HepG2 (cell line): ENCODE results near the gene BCL2A1. TPM values are rescaled to one million over a fixed set of nuclear protein-coding genes. Genes with fewer than 3 reads are reported as not detected.

Source experiments
- CEBPB ChIP-seq: IDR thresholded peaks from 2 replicates; pipeline ENCODE4 v1.6.1; 2011; ENCODE audit warnings: low read depth, low read length, improper control_type of control experiment, borderline replicate concordance
- E2F5 ChIP-seq: sonication (generic); formaldehyde crosslinking; conservative IDR thresholded peaks from 2 replicates; pipeline ENCODE4 v1.4.0; 2020; ENCODE audit warnings: missing genetic modification reagents
- ETV5 ChIP-seq: IDR thresholded peaks from 2 replicates; pipeline ENCODE4 v1.6.1; 2018; ENCODE audit warnings: missing biosample characterization, missing genetic modification reagents, inconsistent platforms, borderline replicate concordance
- HNF4G ChIP-seq, 2 experiments: sonication (generic) in 1 of 2; formaldehyde crosslinking in 1 of 2; IDR thresholded peaks; 2 replicates each; pipeline versions ENCODE4 v1.4.0 to v1.6.1; 2011 to 2020; ENCODE audit warnings: borderline replicate concordance in 2 of 2, low read depth in 2 of 2, mild to moderate bottlenecking in 2 of 2, low read length in 1 of 2, missing genetic modification reagents in 1 of 2, moderate library complexity in 1 of 2
- MXD4 ChIP-seq: IDR thresholded peaks from 2 replicates; pipeline ENCODE4 v1.6.1; 2016; ENCODE audit warnings: mild to moderate bottlenecking, missing biosample characterization, missing genetic modification reagents
- NFIB ChIP-seq: sonication (generic); formaldehyde crosslinking; IDR thresholded peaks from 2 replicates; pipeline ENCODE4 v1.9.0; 2021; ENCODE audit warnings: missing genetic modification reagents, mild to moderate bottlenecking, borderline replicate concordance
- PLRG1 ChIP-seq: fragments of 450-650 bp; conservative IDR thresholded peaks from 2 replicates; pipeline ENCODE4 v1.6.1; 2016
- RARG ChIP-seq: sonication (generic); formaldehyde crosslinking; IDR thresholded peaks from 2 replicates; pipeline ENCODE4 v1.4.0; 2020; ENCODE audit warnings: low read depth, mild to moderate bottlenecking, missing genetic modification reagents
- SOX5 ChIP-seq: IDR thresholded peaks from 2 replicates; pipeline ENCODE4 v1.6.1; 2016; ENCODE audit warnings: borderline replicate concordance
- SRF ChIP-seq: IDR thresholded peaks from 2 replicates; pipeline ENCODE4 v1.6.1; 2011; ENCODE audit warnings: mild to moderate bottlenecking, low read depth, low read length, moderate library complexity
- TP53 ChIP-seq: sonication (generic); formaldehyde crosslinking; conservative IDR thresholded peaks from 2 replicates; pipeline ENCODE4 v1.4.0; 2020; ENCODE audit warnings: missing genetic modification reagents
- UBTF ChIP-seq: sonication (generic); formaldehyde crosslinking; IDR thresholded peaks from 2 replicates; pipeline ENCODE4 v1.4.0; 2020; ENCODE audit warnings: mild to moderate bottlenecking, missing genetic modification reagents
- ZFYVE20 ChIP-seq: sonication (generic); formaldehyde crosslinking; IDR thresholded peaks from 2 replicates; pipeline ENCODE4 v1.8.0; 2023; ENCODE audit warnings: low read depth, mild to moderate bottlenecking, moderate library complexity, missing genetic modification reagents, borderline replicate concordance
- ZMYM2 ChIP-seq: sonication (generic); formaldehyde crosslinking; IDR thresholded peaks from 2 replicates; pipeline ENCODE4 v1.8.0; 2022; ENCODE audit warnings: mild to moderate bottlenecking, missing genetic modification reagents
- ZNF253 ChIP-seq: sonication (generic); formaldehyde crosslinking; IDR thresholded peaks from 2 replicates; pipeline ENCODE4 v1.8.0; 2022; ENCODE audit warnings: mild to moderate bottlenecking, missing genetic modification reagents, borderline replicate concordance
- ZNF264 ChIP-seq: sonication (generic); formaldehyde crosslinking; IDR thresholded peaks from 2 replicates; pipeline ENCODE4 v1.4.0; 2020; ENCODE audit warnings: missing genetic modification reagents
- ZNF496 ChIP-seq: sonication (generic); formaldehyde crosslinking; IDR thresholded peaks from 2 replicates; pipeline ENCODE4 v1.8.1; 2023; ENCODE audit warnings: mild to moderate bottlenecking, moderate library complexity, missing genetic modification reagents; ENCODE audit not compliant: insufficient replicate concordance
- ZNF577 ChIP-seq: sonication (generic); formaldehyde crosslinking; IDR thresholded peaks from 2 replicates; pipeline ENCODE4 v1.4.0; 2020; ENCODE audit warnings: mild to moderate bottlenecking, low read depth, missing genetic modification reagents, borderline replicate concordance
- ZNF687 ChIP-seq: sonication (generic); formaldehyde crosslinking; IDR thresholded peaks from 2 replicates; pipeline ENCODE4 v1.5.1; 2020; ENCODE audit warnings: mild to moderate bottlenecking, missing genetic modification reagents, moderate library complexity
- ZNF781 ChIP-seq: sonication (generic); formaldehyde crosslinking; IDR thresholded peaks from 2 replicates; pipeline ENCODE4 v1.5.1; 2020; ENCODE audit warnings: borderline replicate concordance, mild to moderate bottlenecking, missing genetic modification reagents; ENCODE audit errors: not compliant biosample characterization
- ZNF841 ChIP-seq: sonication (generic); formaldehyde crosslinking; IDR thresholded peaks from 2 replicates; pipeline ENCODE4 v1.8.1; 2023; ENCODE audit warnings: missing genetic modification reagents, borderline replicate concordance
- polyA plus RNA-seq, 8 experiments: library from polyadenylated mRNA; depleted of rRNA in 3 of 8; stranded (reverse) in 7 of 8; unstranded in 1 of 8; fragments of >200 nt; fragmentation: Illumina TruSeq in 4 of 8; extraction: Trizol in 4 of 8; gene quantifications; 2 replicates each; pipeline versions ENCODE4 v1.2.1 to v1.2.3, GENCODE V29; 2011 to 2016; ENCODE audit warnings: low read depth in 4 of 8, missing spikeins in 1 of 8, mixed read lengths in 1 of 8; ENCODE audit not compliant: insufficient read depth in 1 of 8
- total RNA-seq, 5 experiments: library from RNA; depleted of rRNA; stranded (reverse); fragments of >200 nt; fragmentation: Illumina TruSeq; extraction: Trizol; gene quantifications; 2 replicates each; pipeline ENCODE4 v1.2.3, GENCODE V29; 2016; ENCODE audit warnings: low read depth in 1 of 5

BCL2A1 gene
- total and polyA plus RNA-seq, 2 of the 13 experiments (the other 11 are each of a cell fraction or from before 2014, with no cell fraction given) = 0.08 to 0.31 TPM

GRCh38 chr15:79923515-79924169 is 47.4 kb downstream of the BCL2A1 start (continued):
- TF ChIP-seq ZFYVE20 (CRISPR knock-in tag) = no peak
- TF ChIP-seq SOX5 = peak; percentile 60; the same call in 1 of the 2 replicates
- no peak for TF ChIP-seq RARG (CRISPR knock-in tag)
- peak; percentile 83 for TF ChIP-seq MXD4 (CRISPR knock-in tag)
- no peak for TF ChIP-seq SRF
- TF ChIP-seq E2F5 (CRISPR knock-in tag) = no peak
- peak; percentile 89 for TF ChIP-seq ZNF687
- no peak for TF ChIP-seq ZNF841 (CRISPR knock-in tag)
- TF ChIP-seq HNF4G (IDR thresholded peaks at IDR 0.05; ENCODE audit: borderline replicate concordance, low read depth, low read length) = no peak
- TF ChIP-seq HNF4G (CRISPR knock-in tag; IDR thresholded peaks at IDR 0.05; ENCODE audit: borderline replicate concordance, low read depth) = no peak
- 0 out of 2 replicates have a peak, but pooled peaks have one; percentile 51 for TF ChIP-seq ZMYM2 (CRISPR knock-in tag)
- TF ChIP-seq TP53 (CRISPR knock-in tag) = no peak
- TF ChIP-seq ZNF781 (CRISPR knock-in tag) = peak; percentile 78
- no peak for TF ChIP-seq ZNF264 (CRISPR knock-in tag)
- TF ChIP-seq NFIB = no peak
- TF ChIP-seq UBTF (CRISPR knock-in tag) = peak; percentile 76
- no peak for TF ChIP-seq ZNF253 (CRISPR knock-in tag)
- TF ChIP-seq ETV5 (CRISPR knock-in tag) = peak; percentile 83
- TF ChIP-seq ZNF577 (CRISPR knock-in tag) = no peak
- no peak for TF ChIP-seq ZNF496 (CRISPR knock-in tag)
- no peak for TF ChIP-seq PLRG1
- no peak for TF ChIP-seq CEBPB
